ENCODE measurements around the gene FLNC. TPM values are rescaled to one million over a fixed set of nuclear protein-coding genes. Genes with fewer than 3 reads are reported as not detected.

The FLNC gene
- total RNA-seq, 1 donor from 2014 or later: 241 TPM

DNA sequence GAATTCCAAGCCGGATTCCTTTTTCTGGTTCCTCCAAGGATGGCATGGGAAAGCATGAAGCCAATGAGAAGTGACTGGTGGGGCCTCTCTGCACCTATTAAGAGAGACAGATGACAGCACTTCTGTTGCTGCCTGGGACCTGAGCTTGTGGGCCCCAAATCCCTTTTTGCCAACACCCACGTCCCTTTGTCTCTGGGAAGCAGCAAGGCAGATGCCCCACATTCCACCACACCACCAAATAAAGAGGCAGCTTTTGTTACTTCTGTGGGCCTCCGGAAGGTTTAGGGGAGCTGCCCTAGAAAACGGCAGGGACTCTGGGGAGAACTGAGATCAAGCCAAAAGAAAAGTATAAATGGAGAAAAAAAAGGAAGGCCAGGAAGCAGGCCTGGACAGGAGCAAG is 35.1 kb upstream of the FLNC start:
- Mint-ChIP-seq H3K27ac (ENCODE audit: unreplicated experiment) (no peak overlapping the region), H3K27me3 (ENCODE audit: unreplicated experiment) (peaks cover 13% of the 10 kb centered on the region), H3K36me3 (ENCODE audit: unreplicated experiment) (peaks cover 26% of the 10 kb centered on the region), H3K4me3 (ENCODE audit: unreplicated experiment) (no peak overlapping the region), H3K9me3 (ENCODE audit: unreplicated experiment) (peaks cover 4% of the 10 kb centered on the region), H3K4me1 (ENCODE audit: low read depth, unreplicated experiment) (peaks cover 11% of the 10 kb centered on the region)
- DNase-seq: no peak
- no peak for TF ChIP-seq CTCF (IDR thresholded peaks at IDR 0.05; ENCODE audit: partially characterized antibody, unreplicated experiment)

- H3K4me3 Mint-ChIP-seq (ENCODE audit: unreplicated experiment): peak overlapping the region; percentile 5
- no peak for DNase-seq
- TF ChIP-seq CTCF (IDR thresholded peaks at IDR 0.05; ENCODE audit: partially characterized antibody, unreplicated experiment): no peak
- H3K36me3 Mint-ChIP-seq (ENCODE audit: unreplicated experiment): peaks cover 30% of the 10 kb centered on the region
- no peak overlapping the region for H3K27ac Mint-ChIP-seq (ENCODE audit: unreplicated experiment)
- H3K4me1 Mint-ChIP-seq (ENCODE audit: low read depth, unreplicated experiment): peaks cover 9% of the 10 kb centered on the region
- H3K27me3 Mint-ChIP-seq (ENCODE audit: unreplicated experiment): peaks cover 10% of the 10 kb centered on the region
- peaks cover 2% of the 10 kb centered on the region for H3K9me3 Mint-ChIP-seq (ENCODE audit: unreplicated experiment)
Observed at GRCh38 chr7:128796327-128796726, 33.9 kb upstream of the FLNC start.

DNA sequence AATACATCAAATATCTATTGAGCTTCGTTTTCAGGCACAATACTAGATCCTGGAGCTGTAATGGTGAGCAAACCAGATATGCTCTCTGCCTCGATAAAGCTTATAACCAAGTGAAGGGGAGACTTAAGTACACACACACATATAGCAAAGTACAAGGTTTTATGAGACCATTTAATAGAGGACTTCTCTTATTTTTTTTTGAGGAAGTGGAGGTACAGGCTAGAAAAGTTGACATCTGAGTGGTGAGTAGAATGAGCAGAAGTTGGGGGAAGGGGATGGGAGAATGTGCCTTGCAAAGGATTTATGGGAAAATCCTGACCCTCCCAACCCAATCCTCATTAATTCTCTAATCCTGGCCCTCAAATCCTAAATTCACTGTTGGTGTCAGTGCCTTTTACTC is 30.8 kb upstream of the FLNC start:
- no peak for TF ChIP-seq CTCF (IDR thresholded peaks at IDR 0.05; ENCODE audit: partially characterized antibody, unreplicated experiment)
- H3K27me3 Mint-ChIP-seq (ENCODE audit: unreplicated experiment): peaks cover 8% of the 10 kb centered on the region

GRCh38 chr7:128800567-128800966 is 29.6 kb upstream of the FLNC start:
- H3K27me3 Mint-ChIP-seq (ENCODE audit: unreplicated experiment): peaks cover 4% of the 10 kb centered on the region
- H3K36me3 Mint-ChIP-seq (ENCODE audit: unreplicated experiment): peaks cover 26% of the 10 kb centered on the region

More for the DNA sequence above, 30.8 kb upstream of the FLNC start:
- H3K27ac Mint-ChIP-seq (ENCODE audit: unreplicated experiment): no peak overlapping the region
- peaks cover 31% of the 10 kb centered on the region for H3K36me3 Mint-ChIP-seq (ENCODE audit: unreplicated experiment)
- no peak for DNase-seq
- H3K9me3 Mint-ChIP-seq (ENCODE audit: unreplicated experiment): no peaks in the 10 kb centered on the region
- H3K4me1 Mint-ChIP-seq (ENCODE audit: low read depth, unreplicated experiment): no peaks in the 10 kb centered on the region
- H3K4me3 Mint-ChIP-seq (ENCODE audit: unreplicated experiment): no peak overlapping the region

GRCh38 chr7:128801003-128801402 is 29.2 kb upstream of the FLNC start:
- Mint-ChIP-seq H3K27me3 (ENCODE audit: unreplicated experiment) (peaks cover 4% of the 10 kb centered on the region), H3K27ac (ENCODE audit: unreplicated experiment) (no peak overlapping the region), H3K4me1 (ENCODE audit: low read depth, unreplicated experiment) (no peaks in the 10 kb centered on the region), H3K4me3 (ENCODE audit: unreplicated experiment) (peak overlapping the region; percentile 16), H3K9me3 (ENCODE audit: unreplicated experiment) (no peaks in the 10 kb centered on the region), H3K36me3 (ENCODE audit: unreplicated experiment) (peaks cover 22% of the 10 kb centered on the region)
- no peak for DNase-seq
- TF ChIP-seq CTCF (IDR thresholded peaks at IDR 0.05; ENCODE audit: partially characterized antibody, unreplicated experiment): no peak

More at GRCh38 chr7:128800567-128800966, 29.6 kb upstream of the FLNC start:
- no peak overlapping the region for H3K4me3 Mint-ChIP-seq (ENCODE audit: unreplicated experiment)
- no peak overlapping the region for H3K27ac Mint-ChIP-seq (ENCODE audit: unreplicated experiment)
- no peaks in the 10 kb centered on the region for H3K9me3 Mint-ChIP-seq (ENCODE audit: unreplicated experiment)
- no peak for TF ChIP-seq CTCF (IDR thresholded peaks at IDR 0.05; ENCODE audit: partially characterized antibody, unreplicated experiment)
- DNase-seq: no peak
- H3K4me1 Mint-ChIP-seq (ENCODE audit: low read depth, unreplicated experiment): no peaks in the 10 kb centered on the region

Measured in glutamatergic neuron (in vitro differentiated cells).